GM21576 (cell line): ENCODE data around the gene RASAL2.
"Not testable (repeated sequence)": the region's sequence is repeated elsewhere in the genome, so short reads cannot be mapped to it uniquely, and the experiment has no call there.

Experiments used
- ATAC-seq: cut with Tn5 transposase; IDR thresholded peaks from one replicate; pipeline ENCODE4 v1.9.1; 2021; ENCODE audit warnings: mild to moderate bottlenecking, moderate library complexity; ENCODE audit not compliant: unreplicated experiment

The RASAL2 gene

GRCh38 chr1:178109348-178110143 is 15.6 kb downstream of the RASAL2 start:
- ATAC-seq, result no peak

- ATAC-seq, result no peak
Observed at GRCh38 chr1:178115260-178115659, 21.4 kb downstream of the RASAL2 start.

- ATAC-seq, result no peak
Observed at GRCh38 chr1:178118524-178118923, 24.6 kb downstream of the RASAL2 start.

GRCh38 chr1:178119628-178120027 is 25.7 kb downstream of the RASAL2 start:
- no peak for ATAC-seq

GRCh38 chr1:178120088-178120487 is 26.2 kb downstream of the RASAL2 start:
- no peak for ATAC-seq

GRCh38 chr1:178120520-178121052 is 26.7 kb downstream of the RASAL2 start:
- ATAC-seq, result not testable (repeated sequence)

GRCh38 chr1:178121883-178122282 is 28.0 kb downstream of the RASAL2 start:
- no peak for ATAC-seq

- no peak for ATAC-seq
Observed at GRCh38 chr1:178122283-178122682, 28.4 kb downstream of the RASAL2 start.

GRCh38 chr1:178124115-178124514 is 30.2 kb downstream of the RASAL2 start:
- no peak for ATAC-seq

- ATAC-seq, result no peak
Observed at GRCh38 chr1:178126261-178126660, 32.4 kb downstream of the RASAL2 start.

GRCh38 chr1:178126741-178127185 is 32.9 kb downstream of the RASAL2 start:
- no peak for ATAC-seq

- no peak for ATAC-seq
Observed at GRCh38 chr1:178127482-178128191, 33.7 kb downstream of the RASAL2 start.

- ATAC-seq, result no peak
Observed at GRCh38 chr1:178133239-178133989, 39.5 kb downstream of the RASAL2 start.

GRCh38 chr1:178134061-178134460 is 40.2 kb downstream of the RASAL2 start:
- ATAC-seq, result no peak

GRCh38 chr1:178137238-178137637 is 43.3 kb downstream of the RASAL2 start:
- no peak for ATAC-seq

- no peak for ATAC-seq
Observed at GRCh38 chr1:178142806-178143205, 48.9 kb downstream of the RASAL2 start.

- no peak for ATAC-seq
Observed at GRCh38 chr1:178143730-178144690, 50.1 kb downstream of the RASAL2 start.

GRCh38 chr1:178145605-178146004 is 51.7 kb downstream of the RASAL2 start:
- no peak for ATAC-seq

GRCh38 chr1:178146436-178146835 is 52.5 kb downstream of the RASAL2 start:
- no peak for ATAC-seq

GRCh38 chr1:178150610-178151009 is 56.7 kb downstream of the RASAL2 start:
- no peak for ATAC-seq
